HUES48 (cell line): ENCODE data around the gene FUT6.

Experiments used
- H3K27ac ChIP-seq: one replicate; pipeline ENCODE4 v1.7.0; 2013; ENCODE audit warnings: low read depth, low read length, inconsistent platforms
- H3K27me3 ChIP-seq: 2 replicates; pipeline ENCODE4 v1.6.1; 2013; ENCODE audit warnings: mild to moderate bottlenecking, low read length; ENCODE audit not compliant: control insufficient read depth, insufficient read depth
- H3K36me3 ChIP-seq: 2 replicates; pipeline ENCODE4 v1.6.1; 2013; ENCODE audit warnings: low read length; ENCODE audit not compliant: control insufficient read depth, insufficient read depth
- H3K4me1 ChIP-seq: 2 replicates; pipeline ENCODE4 v1.6.1; 2013; ENCODE audit warnings: mild to moderate bottlenecking, low read length; ENCODE audit not compliant: control insufficient read depth, insufficient read depth
- H3K4me3 ChIP-seq: 2 replicates; pipeline ENCODE4 v1.5.1; 2013; ENCODE audit warnings: mild to moderate bottlenecking, low read depth, low read length
- H3K9ac ChIP-seq: 2 replicates; pipeline ENCODE4 v1.6.1; 2013; ENCODE audit warnings: mild to moderate bottlenecking, low read depth, low read length, moderate library complexity
- H3K9me3 ChIP-seq: 2 replicates; pipeline ENCODE4 v1.6.1; 2013; ENCODE audit warnings: low read length; ENCODE audit not compliant: control insufficient read depth, insufficient read depth

Gene FUT6

GRCh38 chr19:5825178-5825577 is 14.3 kb downstream of the FUT6 start:
- Histone ChIP-seq H3K27me3 (no peaks in the 10 kb centered on the region), H3K36me3 (no peaks in the 10 kb centered on the region), H3K4me3 (no peak overlapping the region), H3K9ac (no peak overlapping the region), H3K4me1 (peaks cover 3% of the 10 kb centered on the region; the same call in 1 of the 2 replicates), H3K9me3 (no peaks in the 10 kb centered on the region), H3K27ac (no peak overlapping the region)

DNA sequence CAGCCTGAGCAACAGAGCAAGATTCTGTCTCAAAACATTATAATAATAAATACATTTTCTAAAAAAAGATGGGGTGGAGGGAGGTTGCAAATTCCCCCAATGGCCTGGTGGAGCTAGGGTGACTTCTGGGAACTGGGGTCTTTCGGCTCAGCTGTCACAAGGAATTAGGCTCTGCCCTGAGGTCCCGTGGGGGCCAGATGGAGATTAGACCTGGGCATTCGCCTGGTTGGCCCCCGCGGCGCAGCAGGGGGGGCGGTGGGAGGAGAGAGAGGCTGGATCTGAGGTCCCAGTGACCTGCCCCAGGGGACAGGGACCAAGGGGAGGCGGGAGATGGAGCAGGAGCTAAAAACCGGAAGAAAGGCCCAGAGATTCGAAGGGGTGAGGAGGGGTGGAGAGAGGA is 14.8 kb downstream of the FUT6 start:
- H3K4me3 ChIP-seq, result no peak overlapping the region
- H3K27ac ChIP-seq, result no peak overlapping the region
- peaks cover 3% of the 10 kb centered on the region; the same call in 1 of the 2 replicates for H3K4me1 ChIP-seq
- H3K9me3 ChIP-seq, result no peaks in the 10 kb centered on the region
- no peaks in the 10 kb centered on the region for H3K27me3 ChIP-seq
- no peaks in the 10 kb centered on the region for H3K36me3 ChIP-seq
- no peak overlapping the region for H3K9ac ChIP-seq

GRCh38 chr19:5823579-5824281 is 15.8 kb downstream of the FUT6 start:
- peaks cover 3% of the 10 kb centered on the region; the same call in 1 of the 2 replicates for H3K4me1 ChIP-seq

DNA sequence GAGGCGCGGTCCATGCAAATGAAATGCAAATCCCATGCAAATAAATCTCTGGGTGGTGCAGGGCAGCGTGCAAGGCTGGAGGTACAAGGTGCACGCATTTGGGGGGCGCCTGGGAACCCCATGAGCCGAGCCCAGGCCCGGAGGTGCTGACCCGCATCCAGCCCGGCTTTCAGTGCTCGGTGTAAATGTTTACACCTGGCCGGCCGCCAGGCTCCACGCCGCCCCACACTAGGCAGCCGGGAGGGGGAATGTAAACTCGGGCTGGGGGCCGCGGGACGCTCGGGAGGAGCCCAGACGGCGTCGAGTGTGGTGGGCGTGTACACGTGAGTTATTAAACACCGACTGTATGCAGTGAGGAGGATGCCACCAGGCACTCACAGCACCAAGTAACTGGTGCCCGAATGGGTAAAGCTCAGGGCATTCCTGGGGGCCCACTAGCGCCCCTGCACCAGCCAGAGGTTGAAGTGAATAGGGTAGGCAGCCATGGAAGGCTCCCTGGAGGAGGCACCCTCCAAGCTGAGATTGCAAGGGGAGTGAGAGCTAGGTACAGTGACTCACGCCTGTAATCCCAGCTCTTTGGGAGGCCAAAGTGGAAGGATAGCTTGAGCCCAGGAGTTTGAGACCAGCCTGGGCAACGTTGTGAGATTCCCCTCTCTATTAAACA is 17.2 kb downstream of the FUT6 start:
- H3K4me1 ChIP-seq, result peaks cover 3% of the 10 kb centered on the region; the same call in 1 of the 2 replicates
- H3K36me3 ChIP-seq, result no peaks in the 10 kb centered on the region
- no peaks in the 10 kb centered on the region for H3K9me3 ChIP-seq
- no peak overlapping the region for H3K27ac ChIP-seq
- no peaks in the 10 kb centered on the region for H3K27me3 ChIP-seq
- H3K9ac ChIP-seq, result no peak overlapping the region
- H3K4me3 ChIP-seq, result no peak overlapping the region

More at GRCh38 chr19:5823579-5824281, 15.8 kb downstream of the FUT6 start:
- Histone ChIP-seq H3K27me3 (no peaks in the 10 kb centered on the region), H3K4me3 (no peak overlapping the region), H3K27ac (no peak overlapping the region), H3K9ac (no peak overlapping the region), H3K9me3 (no peaks in the 10 kb centered on the region), H3K36me3 (no peaks in the 10 kb centered on the region)

GRCh38 chr19:5821521-5822180 is 17.9 kb downstream of the FUT6 start:
- Histone ChIP-seq H3K9me3 (no peaks in the 10 kb centered on the region), H3K9ac (no peak overlapping the region), H3K36me3 (no peaks in the 10 kb centered on the region), H3K27me3 (no peaks in the 10 kb centered on the region), H3K27ac (no peak overlapping the region), H3K4me3 (no peak overlapping the region), H3K4me1 (peaks cover under 1% of the 10 kb centered on the region; the same call in 1 of the 2 replicates)

- no peaks in the 10 kb centered on the region for H3K36me3 ChIP-seq
- no peak overlapping the region for H3K9ac ChIP-seq
- no peak overlapping the region for H3K4me3 ChIP-seq
- H3K4me1 ChIP-seq, result no peaks in the 10 kb centered on the region
- no peaks in the 10 kb centered on the region for H3K9me3 ChIP-seq
- H3K27me3 ChIP-seq, result no peaks in the 10 kb centered on the region
- H3K27ac ChIP-seq, result no peak overlapping the region
Measured at GRCh38 chr19:5820785-5821184, 18.7 kb downstream of the FUT6 start.

- Histone ChIP-seq H3K27me3 (no peaks in the 10 kb centered on the region), H3K27ac (no peak overlapping the region), H3K4me3 (no peak overlapping the region), H3K9me3 (no peaks in the 10 kb centered on the region), H3K4me1 (no peaks in the 10 kb centered on the region), H3K36me3 (no peaks in the 10 kb centered on the region), H3K9ac (no peak overlapping the region)
Measured at GRCh38 chr19:5818594-5818993, 20.9 kb downstream of the FUT6 start.

DNA sequence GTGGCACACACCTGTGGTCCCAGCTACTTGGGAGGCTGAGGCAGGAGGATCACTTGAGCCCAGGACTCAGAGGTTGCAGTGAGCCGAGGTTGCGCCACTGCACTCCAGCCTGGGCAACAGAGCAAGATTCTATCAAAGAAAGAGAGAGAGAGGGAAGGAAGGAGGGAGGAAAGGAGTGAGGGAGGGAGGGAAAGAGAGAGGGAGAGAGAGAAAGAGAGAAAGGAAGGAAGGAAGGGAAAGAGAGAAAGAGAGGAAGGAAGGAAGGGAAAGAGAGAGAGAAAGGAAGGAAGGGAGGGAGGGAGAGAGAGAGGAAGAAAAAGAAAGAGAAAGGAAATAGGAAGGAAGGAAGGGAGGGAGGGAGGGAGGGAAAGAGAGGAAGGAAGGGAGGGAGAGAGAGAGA is 22.3 kb downstream of the FUT6 start:
- Histone ChIP-seq H3K27me3 (no peaks in the 10 kb centered on the region), H3K36me3 (no peaks in the 10 kb centered on the region), H3K4me3 (no peak overlapping the region), H3K9me3 (no peaks in the 10 kb centered on the region), H3K4me1 (no peaks in the 10 kb centered on the region), H3K27ac (no peak overlapping the region), H3K9ac (no peak overlapping the region)

DNA sequence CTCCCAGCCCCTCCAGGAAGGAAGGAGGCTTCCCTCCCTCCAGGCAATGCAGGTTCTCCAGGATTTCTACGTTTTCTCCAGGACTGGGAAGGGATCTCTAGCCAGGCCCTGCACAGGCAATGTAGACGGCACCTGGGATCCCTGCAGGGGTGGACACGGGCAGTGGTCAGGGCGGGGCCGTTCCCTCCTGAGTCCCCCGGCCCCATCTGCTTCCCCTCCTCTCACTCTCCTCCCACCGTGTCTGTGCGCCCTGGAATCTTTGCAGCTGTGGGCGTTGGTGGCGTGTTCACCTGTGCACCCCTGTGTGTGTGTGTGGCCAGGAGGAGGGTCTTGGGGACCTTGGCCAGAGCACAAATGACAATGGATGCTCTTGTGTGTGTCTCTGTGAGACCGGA is 24.7 kb downstream of the FUT6 start:
- H3K36me3 ChIP-seq, result no peaks in the 10 kb centered on the region
- H3K9ac ChIP-seq, result no peak overlapping the region

GRCh38 chr19:5814123-5814851 is 25.2 kb downstream of the FUT6 start:
- H3K9me3 ChIP-seq, result no peaks in the 10 kb centered on the region
- no peaks in the 10 kb centered on the region for H3K36me3 ChIP-seq
- no peaks in the 10 kb centered on the region for H3K27me3 ChIP-seq
- no peak overlapping the region for H3K27ac ChIP-seq
- H3K4me3 ChIP-seq, result no peak overlapping the region
- H3K9ac ChIP-seq, result no peak overlapping the region
- no peaks in the 10 kb centered on the region for H3K4me1 ChIP-seq

More for the DNA sequence above, 24.7 kb downstream of the FUT6 start:
- no peaks in the 10 kb centered on the region for H3K27me3 ChIP-seq
- no peak overlapping the region for H3K27ac ChIP-seq
- no peaks in the 10 kb centered on the region for H3K9me3 ChIP-seq
- H3K4me1 ChIP-seq, result no peaks in the 10 kb centered on the region
- no peak overlapping the region for H3K4me3 ChIP-seq
